HepG2 (cell line): ENCODE results near the gene MRNIP. TPM values are rescaled to one million over a fixed set of nuclear protein-coding genes. Genes with fewer than 3 reads are reported as not detected.
A peak's percentile ranks its signal among the peaks of the same experiment; 100 is the strongest.

Experiments used
- ATAC-seq: fragments of 200-7000 bp; cut with Tn5 transposase; 3 replicates; pipeline ENCODE4 v1.9.1; 2020; ENCODE audit warnings: mild to moderate bottlenecking, moderate library complexity
- BruUV-seq: library from RNA; stranded (reverse); fragments of 400-500 nt; replicated peaks from 2 replicates; lab custom pipeline; 2021; lab: Mats Ljungman, UMichigan
- CTCF ChIA-PET: fragments of 300-600 bp; formaldehyde crosslinking; extraction: SDS; loops from one replicate; lab custom pipeline; 2021; ENCODE audit warnings: low total read pairs, inconsistent platforms, low intra/inter-chr PET ratio; lab: Yijun Ruan, JAX
- POLR2A ChIA-PET: fragments of 350-600 bp; sonication (Branson Sonifier 250); formaldehyde crosslinking; loops from one replicate; lab custom pipeline; 2020; ENCODE audit warnings: antibody characterized with exemption, inconsistent platforms; lab: Yijun Ruan, JAX
- DNase-seq: peaks from one replicate; pipeline ENCODE4 v3.0.0-alpha.2; 2015; ENCODE audit warnings: low spot score
- FAIRE-seq: peaks from 3 replicates; lab custom pipeline; 2011; peaks lifted over from hg19 to GRCh38; lab: Jason Lieb, UNC
- H2AFZ ChIP-seq: one replicate; pipeline ENCODE4 v1.6.1; 2011; ENCODE audit warnings: low read length, inconsistent platforms
- H3K27ac ChIP-seq: fragments of 300-600 bp; 3 replicates; pipeline ENCODE4 v1.8.0; 2011; ENCODE audit warnings: mixed run types, mild to moderate bottlenecking, mixed read lengths, low read length, inconsistent platforms; ENCODE audit not compliant: insufficient read depth; ENCODE audit errors: extremely low read length
- H3K27me3 ChIP-seq, 2 experiments: fragments of 200-600 bp in 1 of 2; 2 replicates in 1 of 2; 3 replicates in 1 of 2; pipeline versions ENCODE4 v1.6.0 to v1.8.0; 2011; ENCODE audit warnings: low read length in 2 of 2, mild to moderate bottlenecking in 2 of 2, moderate library complexity in 2 of 2, inconsistent platforms in 1 of 2; ENCODE audit not compliant: insufficient read depth in 2 of 2, control insufficient read depth in 1 of 2
- H3K36me3 ChIP-seq, 2 experiments: fragments of 200-600 bp in 1 of 2; replicated peaks in 1 of 2; 2 replicates in 1 of 2; 3 replicates in 1 of 2; pipeline versions ENCODE4 v1.5.1 to v1.8.0; 2011; ENCODE audit warnings: low read length in 2 of 2, inconsistent platforms in 1 of 2; ENCODE audit not compliant: insufficient read depth in 2 of 2, control insufficient read depth in 1 of 2
- H3K4me1 ChIP-seq: 2 replicates; pipeline ENCODE4 v1.5.1; 2012; ENCODE audit warnings: low read length, inconsistent platforms; ENCODE audit not compliant: insufficient read depth
- H3K4me2 ChIP-seq: 2 replicates; pipeline ENCODE4 v1.6.0; 2011; ENCODE audit warnings: low read depth, low read length, inconsistent platforms
- H3K4me3 ChIP-seq, 3 experiments: fragments of 200-600 bp in 1 of 3; sonication (generic), shearing (Covaris generic) in 1 of 3; replicated peaks in 1 of 3; 2 replicates each; pipeline ENCODE4 v1.5.1; 2011 to 2016; ENCODE audit warnings: low read length in 3 of 3, inconsistent platforms in 2 of 3, low read depth in 2 of 3, mild to moderate bottlenecking in 2 of 3, control low read depth in 1 of 3, mixed read lengths in 1 of 3; ENCODE audit not compliant: insufficient read depth in 1 of 3
- H3K79me2 ChIP-seq: one replicate; pipeline ENCODE4 v1.6.1; 2011; ENCODE audit warnings: low read length, inconsistent platforms; ENCODE audit not compliant: insufficient read depth
- H3K9ac ChIP-seq: 2 replicates; pipeline ENCODE4 v1.6.0; 2011; ENCODE audit warnings: mild to moderate bottlenecking, low read depth, low read length, inconsistent platforms; ENCODE audit not compliant: insufficient read depth
- H3K9me3 ChIP-seq: 2 replicates; pipeline ENCODE4 v1.5.1; 2012; ENCODE audit warnings: mild to moderate bottlenecking, low read length
- H4K20me1 ChIP-seq: 2 replicates; pipeline ENCODE4 v1.6.0; 2011; ENCODE audit warnings: inconsistent platforms, mild to moderate bottlenecking, low read length, moderate library complexity; ENCODE audit not compliant: insufficient read depth
- AGO2 ChIP-seq: fragments of 200-400 bp; formaldehyde crosslinking; optimal IDR thresholded peaks from 2 replicates; pipeline ENCODE3; 2017; ENCODE audit warnings: mild to moderate bottlenecking, low read depth, low read length, moderate library complexity
- ATRX ChIP-seq: sonication (generic); formaldehyde crosslinking; IDR thresholded peaks from 2 replicates; pipeline ENCODE4 v1.4.0; 2020; ENCODE audit warnings: missing genetic modification reagents, borderline replicate concordance
- HNRNPL ChIP-seq: fragments of 200-400 bp; formaldehyde crosslinking; IDR thresholded peaks from 2 replicates; pipeline ENCODE4 v1.6.1; 2017; ENCODE audit warnings: mild to moderate bottlenecking, low read depth, low read length
- POLR2A ChIP-seq, 2 experiments: IDR thresholded peaks; 2 replicates each; pipeline ENCODE4 v1.6.1; 2011; ENCODE audit warnings: low read depth in 2 of 2, low read length in 2 of 2, mild to moderate bottlenecking in 1 of 2, moderate library complexity in 1 of 2; ENCODE audit not compliant: insufficient read depth in 1 of 2
- POLR2AphosphoS5 ChIP-seq: IDR thresholded peaks from 2 replicates; pipeline ENCODE4 v1.6.1; 2012; ENCODE audit warnings: low read depth, low read length
- RBFOX2 ChIP-seq: fragments of 200-400 bp; formaldehyde crosslinking; IDR thresholded peaks from 2 replicates; pipeline ENCODE4 v1.6.1; 2017; ENCODE audit warnings: low read depth, mild to moderate bottlenecking, low read length
- RBM22 ChIP-seq: fragments of 200-400 bp; formaldehyde crosslinking; optimal IDR thresholded peaks from 2 replicates; pipeline ENCODE3; 2017; ENCODE audit warnings: mild to moderate bottlenecking, low read length, moderate library complexity
- RBM39 ChIP-seq: fragments of 200-400 bp; formaldehyde crosslinking; IDR thresholded peaks from one replicate; pipeline ENCODE4 v1.6.1; 2018; ENCODE audit warnings: antibody characterized with exemption, mild to moderate bottlenecking, low read depth, low read length; ENCODE audit not compliant: poor library complexity, severe bottlenecking
- TARDBP ChIP-seq: sonication (generic); formaldehyde crosslinking; IDR thresholded peaks from 2 replicates; pipeline ENCODE4 v1.8.0; 2022; ENCODE audit warnings: mild to moderate bottlenecking, missing genetic modification reagents
- ZNF362 ChIP-seq: sonication (generic); formaldehyde crosslinking; IDR thresholded peaks from 2 replicates; pipeline ENCODE4 v1.4.0; 2020; ENCODE audit warnings: missing genetic modification reagents, mild to moderate bottlenecking, borderline replicate concordance
- WGBS: methylation state at CpG from one replicate; pipeline ENCODE4 v1.1.6; 2017; ENCODE audit warnings: low lambda C conversion rate; 5-methylcytosine and 5-hydroxymethylcytosine counted together
- in situ Hi-C: cut with HindIII; loops from 2 replicates; pipeline ENCODE4 v1.10.0; 2017; ENCODE audit warnings: low pct_unique_long_range_greater_than_20kb; ENCODE audit not compliant: extremely low pct_ligation_motif_present
- intact Hi-C: fragments of 100-400 bp; cut with micrococcal nuclease; formaldehyde crosslinking; loops from one replicate; pipeline ENCODE4 v1.10.0; 2022; ENCODE audit not compliant: unreplicated experiment
- polyA plus RNA-seq, 8 experiments: library from polyadenylated mRNA; depleted of rRNA in 3 of 8; stranded (reverse) in 7 of 8; unstranded in 1 of 8; fragments of >200 nt; fragmentation: Illumina TruSeq in 4 of 8; extraction: Trizol in 4 of 8; gene quantifications; 2 replicates each; pipeline versions ENCODE4 v1.2.1 to v1.2.3, GENCODE V29; 2011 to 2016; ENCODE audit warnings: low read depth in 4 of 8, missing spikeins in 1 of 8, mixed read lengths in 1 of 8; ENCODE audit not compliant: insufficient read depth in 1 of 8
- total RNA-seq, 5 experiments: library from RNA; depleted of rRNA; stranded (reverse); fragments of >200 nt; fragmentation: Illumina TruSeq; extraction: Trizol; gene quantifications; 2 replicates each; pipeline ENCODE4 v1.2.3, GENCODE V29; 2016; ENCODE audit warnings: low read depth in 1 of 5

MRNIP gene
- total and polyA plus RNA-seq, 2 of the 13 experiments (the other 11 are each of a cell fraction or from before 2014, with no cell fraction given), result 15.5 to 34.1 TPM

DNA sequence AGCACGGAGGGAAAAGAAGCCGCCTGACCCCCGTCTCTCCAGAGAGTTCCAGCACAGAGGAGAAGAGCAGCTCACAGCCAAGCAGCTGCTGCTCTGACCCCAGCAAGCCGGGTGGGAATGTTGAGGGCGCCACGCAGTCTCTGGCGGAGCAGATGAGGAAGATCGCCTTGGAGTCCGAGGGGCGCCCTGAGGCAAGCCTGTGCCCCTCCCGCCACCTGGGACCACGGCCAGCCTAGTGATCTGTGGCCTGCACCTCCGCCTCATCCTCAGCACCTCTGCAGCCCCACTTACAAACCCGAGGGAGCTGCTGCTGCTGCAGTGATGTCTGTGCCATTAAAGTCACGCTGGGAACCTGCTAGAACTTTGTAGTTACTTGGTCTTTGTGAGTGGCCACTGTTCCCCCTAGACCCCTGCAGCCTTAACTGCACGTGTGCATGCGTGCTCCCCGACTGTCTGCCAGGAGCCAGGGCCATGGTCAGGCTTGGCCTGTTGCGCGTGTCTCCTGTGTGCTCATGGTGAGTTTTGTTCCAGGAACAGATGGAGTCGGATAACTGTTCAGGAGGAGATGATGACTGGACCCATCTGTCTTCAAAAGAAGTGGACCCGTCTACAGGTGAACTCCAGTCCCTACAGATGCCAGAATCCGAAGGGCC lies 25.4 kb downstream of the MRNIP start:
- no peak for DNase-seq
- POLR2A ChIA-PET, result interaction anchor here (1.0 to 2.9 kb wide), 8 partner anchors 8 to 70 kb away, joined by 4 to 9 read pairs (median 5); partner anchors contain the start of gene SQSTM1
- Histone ChIP-seq H3K4me3 (no peak overlapping the region), H2AFZ (no peak overlapping the region), H4K20me1 (peaks cover 23% of the 10 kb centered on the region; the same call in 1 of the 2 replicates), H3K79me2 (no peaks in the 10 kb centered on the region), H3K4me1 (peaks cover 22% of the 10 kb centered on the region), H3K4me2 (no peak overlapping the region), H3K27ac (no peak overlapping the region), H3K9ac (no peak overlapping the region), H3K27me3 (no peaks in the 10 kb centered on the region), H3K9me3 (no peaks in the 10 kb centered on the region), H3K36me3 (peaks cover 36 to 70% of the 10 kb centered on the region in 2 experiments)
- intact Hi-C loops, result no loop called here
- ATAC-seq, result peak; percentile 5
- no peak for FAIRE-seq
- no TSS peak for BruUV-seq
- 95% methylated on average over 21 of the region's 23 CpGs for WGBS
- TF ChIP-seq RBM22 (peak; percentile 71), AGO2 (peak; percentile 86), ZNF362 (CRISPR knock-in tag) (no peak), POLR2A (IDR thresholded peaks at IDR 0.05; ENCODE audit: insufficient read depth in 1 of 2, low read depth in 2 of 2, low read length in 2 of 2) (peak in 1 of 2 experiments; percentile 35; a peak in 1 of 4 replicates), HNRNPL (0 out of 2 replicates have a peak, but pooled peaks have one; percentile 54), RBFOX2 (peak; percentile 62), TARDBP (CRISPR knock-in tag) (no peak), ATRX (CRISPR knock-in tag) (no peak), POLR2AphosphoS5 (peak; percentile 24; the same call in 1 of the 2 replicates), RBM39 (peak; percentile 55)
- in situ Hi-C loops, result no loop called here
- CTCF ChIA-PET, result no interaction called here
